WERI-Rb-1 (cell line): ENCODE data around the gene NPHP4.
"Not testable (repeated sequence)": the region's sequence is repeated elsewhere in the genome, so short reads cannot be mapped to it uniquely, and the experiment has no call there.

Experiments used
- DNase-seq: peaks from one replicate; pipeline ENCODE4 v3.0.0-alpha.2; 2020
- H3K27ac ChIP-seq: fragments of 250-450 bp; sonication (Bioruptor Pico); 2 replicates; pipeline ENCODE4 v1.5.1; 2020; ENCODE audit warnings: mild to moderate bottlenecking, moderate library complexity
- H3K27me3 ChIP-seq: fragments of 250-450 bp; sonication (Bioruptor Pico); 2 replicates; pipeline ENCODE4 v1.5.1; 2021; ENCODE audit warnings: mild to moderate bottlenecking, low read depth, moderate library complexity; ENCODE audit not compliant: insufficient read depth, severe bottlenecking
- H3K36me3 ChIP-seq: fragments of 250-450 bp; sonication (Bioruptor Pico); 2 replicates; pipeline ENCODE4 v1.5.1; 2020; ENCODE audit warnings: mild to moderate bottlenecking, moderate library complexity
- H3K4me3 ChIP-seq: 2 replicates; pipeline ENCODE4 v1.5.1; 2011; ENCODE audit warnings: low read depth, mild to moderate bottlenecking, control low read depth, low read length
- H3K9me3 ChIP-seq: fragments of 250-450 bp; sonication (Bioruptor Pico); 2 replicates; pipeline ENCODE4 v1.5.1; 2021; ENCODE audit warnings: mild to moderate bottlenecking, moderate library complexity; ENCODE audit not compliant: severe bottlenecking
- TF ChIP-seq, protein P1 (sequence below): IDR thresholded peaks from 2 replicates; pipeline ENCODE4 v1.5.1; 2011; ENCODE audit warnings: low read depth, mild to moderate bottlenecking, control low read depth, inconsistent platforms, low read length

The NPHP4 gene

DNA sequence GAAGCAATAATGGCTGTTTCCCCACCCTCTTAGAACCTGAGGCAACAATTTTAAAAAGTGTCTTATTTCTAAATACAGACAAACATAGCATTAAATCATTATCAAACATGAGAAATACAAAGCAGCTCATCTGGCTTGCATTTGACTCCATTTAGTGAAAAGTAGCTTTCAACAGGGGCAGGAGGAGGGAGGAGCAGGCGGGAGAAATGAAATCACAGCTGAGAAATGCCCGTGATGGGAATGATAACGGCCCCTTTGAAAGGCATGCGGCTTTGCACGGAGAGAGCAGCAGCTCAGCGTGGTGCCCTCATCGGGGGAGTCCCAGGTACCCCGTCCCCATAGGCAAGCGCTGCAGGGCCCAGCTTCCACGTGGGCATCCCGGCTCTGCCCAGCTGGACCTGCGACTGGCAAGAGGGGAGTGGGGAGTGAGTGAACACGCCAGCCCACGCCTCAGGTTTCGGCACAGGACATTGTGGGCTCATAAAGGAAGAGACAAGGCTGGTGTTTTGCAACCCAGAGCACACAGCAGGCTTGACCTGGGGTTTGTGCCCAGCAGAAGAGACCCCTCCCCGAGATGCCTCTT lies 134.6 kb downstream of the NPHP4 start:
- H3K27ac ChIP-seq = no peak overlapping the region
- no peaks in the 10 kb centered on the region for H3K27me3 ChIP-seq
- no peaks in the 10 kb centered on the region; the same call in 1 of the 2 replicates for H3K36me3 ChIP-seq
- no peak for DNase-seq
- no peak overlapping the region for H3K4me3 ChIP-seq
- TF ChIP-seq, protein P1, sequence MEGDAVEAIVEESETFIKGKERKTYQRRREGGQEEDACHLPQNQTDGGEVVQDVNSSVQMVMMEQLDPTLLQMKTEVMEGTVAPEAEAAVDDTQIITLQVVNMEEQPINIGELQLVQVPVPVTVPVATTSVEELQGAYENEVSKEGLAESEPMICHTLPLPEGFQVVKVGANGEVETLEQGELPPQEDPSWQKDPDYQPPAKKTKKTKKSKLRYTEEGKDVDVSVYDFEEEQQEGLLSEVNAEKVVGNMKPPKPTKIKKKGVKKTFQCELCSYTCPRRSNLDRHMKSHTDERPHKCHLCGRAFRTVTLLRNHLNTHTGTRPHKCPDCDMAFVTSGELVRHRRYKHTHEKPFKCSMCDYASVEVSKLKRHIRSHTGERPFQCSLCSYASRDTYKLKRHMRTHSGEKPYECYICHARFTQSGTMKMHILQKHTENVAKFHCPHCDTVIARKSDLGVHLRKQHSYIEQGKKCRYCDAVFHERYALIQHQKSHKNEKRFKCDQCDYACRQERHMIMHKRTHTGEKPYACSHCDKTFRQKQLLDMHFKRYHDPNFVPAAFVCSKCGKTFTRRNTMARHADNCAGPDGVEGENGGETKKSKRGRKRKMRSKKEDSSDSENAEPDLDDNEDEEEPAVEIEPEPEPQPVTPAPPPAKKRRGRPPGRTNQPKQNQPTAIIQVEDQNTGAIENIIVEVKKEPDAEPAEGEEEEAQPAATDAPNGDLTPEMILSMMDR = no peak
- no peaks in the 10 kb centered on the region for H3K9me3 ChIP-seq

DNA sequence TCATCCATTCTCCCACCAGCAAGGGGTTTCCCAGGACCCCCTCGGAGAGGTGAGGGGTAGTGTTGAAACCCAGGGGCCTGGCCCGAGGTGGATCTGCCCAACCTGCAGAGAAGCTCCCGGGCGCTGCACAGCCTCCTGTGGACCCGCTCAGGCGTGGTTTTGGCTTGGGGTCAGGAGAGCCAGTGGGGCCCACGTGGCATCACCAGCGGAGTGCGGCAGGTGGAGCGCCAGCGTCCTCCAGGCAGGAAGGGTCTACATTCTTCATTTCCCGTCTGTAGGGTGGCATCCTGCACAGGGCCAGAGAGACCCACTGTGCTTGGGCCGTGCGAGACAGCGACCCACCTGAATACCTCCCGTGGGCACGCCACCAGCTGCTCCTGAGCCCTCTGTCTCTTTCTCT lies 135.2 kb downstream of the NPHP4 start:
- no peak overlapping the region for H3K27ac ChIP-seq

DNA sequence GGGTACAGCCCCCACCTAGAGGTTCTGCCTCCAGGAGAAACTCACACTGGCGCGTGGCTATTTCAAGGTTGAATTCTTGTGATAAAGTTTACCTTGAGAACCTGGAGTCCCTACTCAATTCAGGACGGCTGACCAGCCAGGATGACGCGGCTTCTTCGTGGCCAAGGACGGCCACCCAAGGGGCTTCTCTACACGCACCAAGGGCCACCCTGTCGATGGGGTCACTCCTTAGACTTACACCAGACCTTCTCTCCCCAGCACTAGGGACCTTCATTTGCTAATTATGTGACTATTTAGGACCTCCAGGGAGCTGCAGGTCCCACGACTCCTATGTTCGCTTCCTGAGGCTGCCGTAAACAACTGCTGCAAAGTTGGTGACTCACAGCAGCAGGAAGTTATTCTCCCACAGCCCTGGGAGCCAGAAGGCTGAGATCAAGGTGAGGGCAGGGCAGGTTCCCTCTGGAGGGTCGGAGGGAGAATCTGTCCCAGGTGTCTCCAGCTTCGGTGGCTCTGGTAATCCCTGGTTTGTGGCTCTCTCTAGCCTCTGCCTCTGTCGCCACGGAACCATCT lies 135.9 kb downstream of the NPHP4 start:
- Histone ChIP-seq H3K36me3 (no peaks in the 10 kb centered on the region; the same call in 1 of the 2 replicates), H3K4me3 (no peak overlapping the region), H3K27me3 (no peaks in the 10 kb centered on the region), H3K27ac (no peak overlapping the region), H3K9me3 (no peaks in the 10 kb centered on the region)
- TF ChIP-seq, protein P1 = no peak
- no peak for DNase-seq

More for the DNA sequence above, 135.2 kb downstream of the NPHP4 start:
- TF ChIP-seq, protein P1 = no peak
- no peaks in the 10 kb centered on the region; the same call in 1 of the 2 replicates for H3K36me3 ChIP-seq
- H3K27me3 ChIP-seq = no peaks in the 10 kb centered on the region
- H3K4me3 ChIP-seq = no peak overlapping the region
- H3K9me3 ChIP-seq = no peaks in the 10 kb centered on the region
- DNase-seq = no peak

DNA sequence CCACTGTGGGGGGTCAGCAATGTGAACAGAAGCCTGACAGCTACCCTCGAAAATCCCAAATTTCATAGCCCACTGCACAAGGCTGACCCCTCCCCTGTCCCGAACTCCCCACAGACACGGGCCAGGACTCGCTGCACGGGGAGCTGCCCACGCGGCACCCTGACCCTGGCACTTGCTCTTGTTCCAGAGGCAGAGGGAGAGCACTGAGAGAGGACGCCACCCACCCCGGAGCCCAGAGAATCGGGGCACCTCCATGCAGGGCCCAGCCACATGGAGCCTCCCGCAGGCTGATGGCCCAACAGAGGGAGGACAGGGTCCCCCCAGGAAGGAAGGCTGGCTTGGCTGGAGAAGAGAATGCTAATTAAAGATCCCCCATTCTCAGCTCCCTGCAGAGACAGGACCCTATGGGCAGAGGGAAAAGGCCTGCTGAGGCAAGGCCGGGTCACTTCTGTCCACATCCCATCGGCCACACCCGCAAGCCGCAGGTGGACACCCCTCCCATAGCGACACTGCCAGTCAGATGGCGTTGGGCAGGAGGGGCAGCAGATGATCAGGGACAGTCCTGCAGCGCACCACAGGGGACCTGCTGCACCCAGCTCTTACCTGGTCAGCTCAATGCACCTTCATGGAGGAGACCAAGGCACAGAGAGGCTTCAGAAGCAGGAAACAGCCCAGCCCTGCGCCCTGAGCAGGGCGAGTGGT lies 136.9 kb downstream of the NPHP4 start:
- no peaks in the 10 kb centered on the region for H3K27me3 ChIP-seq
- no peaks in the 10 kb centered on the region for H3K9me3 ChIP-seq
- no peak overlapping the region for H3K4me3 ChIP-seq
- DNase-seq = no peak
- H3K27ac ChIP-seq = no peak overlapping the region
- TF ChIP-seq, protein P1 = no peak
- no peaks in the 10 kb centered on the region; the same call in 1 of the 2 replicates for H3K36me3 ChIP-seq

DNA sequence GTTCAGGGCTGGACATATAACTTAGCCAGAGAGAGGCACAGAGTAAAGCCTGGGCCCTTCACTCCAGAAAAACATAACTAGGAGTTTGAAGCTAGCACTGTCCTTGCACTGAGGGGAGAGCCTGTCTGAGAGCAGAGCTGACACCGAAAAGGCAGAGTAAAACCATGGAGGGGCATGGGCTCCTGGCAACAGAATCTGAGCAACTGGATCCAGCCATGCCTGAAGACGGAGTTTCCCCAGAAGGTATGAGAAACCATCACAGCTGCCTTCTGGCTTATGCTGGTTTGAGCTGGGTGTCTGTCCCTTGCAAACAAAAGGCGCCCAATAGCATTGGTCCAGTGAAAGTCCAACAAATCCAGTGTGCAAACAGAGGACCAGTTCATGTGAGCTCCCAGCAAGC lies 137.5 kb downstream of the NPHP4 start:
- Histone ChIP-seq H3K36me3 (no peaks in the 10 kb centered on the region; the same call in 1 of the 2 replicates), H3K9me3 (no peaks in the 10 kb centered on the region), H3K27ac (no peak overlapping the region), H3K4me3 (no peak overlapping the region), H3K27me3 (no peaks in the 10 kb centered on the region)
- TF ChIP-seq, protein P1 = no peak
- DNase-seq = no peak

DNA sequence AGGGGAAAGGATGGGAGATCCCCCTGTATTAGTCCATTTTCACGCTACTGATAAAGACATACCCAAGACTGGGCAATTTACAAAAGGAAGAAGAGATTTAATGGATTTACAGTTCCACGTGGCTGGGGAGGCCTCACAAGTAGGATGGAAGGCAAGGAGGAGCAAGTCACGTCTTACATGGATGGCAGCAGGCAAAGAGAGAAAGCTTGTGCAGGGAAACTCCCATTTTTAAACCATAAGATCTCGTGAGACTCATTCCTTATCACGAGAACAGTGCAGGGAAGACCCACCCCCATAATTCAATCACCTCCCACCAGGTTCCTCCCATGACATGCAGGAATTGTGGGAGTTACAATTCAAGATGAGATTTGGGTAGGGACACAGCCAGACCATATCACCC lies 138.4 kb downstream of the NPHP4 start:
- H3K4me3 ChIP-seq, H3K27me3 ChIP-seq, H3K27ac ChIP-seq, DNase-seq, H3K9me3 ChIP-seq, H3K36me3 ChIP-seq: not testable (repeated sequence)
